GM12878 (cell line): ENCODE measurements around the gene SPOCK1. TPM values are rescaled to one million over a fixed set of nuclear protein-coding genes. Genes with fewer than 3 reads are reported as not detected.

Source experiments
- ATAC-seq: fragments of 200-7000 bp; cut with Tn5 transposase; 3 replicates; pipeline ENCODE4 v1.9.1; 2020; ENCODE audit warnings: mild to moderate bottlenecking, moderate library complexity
- BruUV-seq: library from RNA; stranded (reverse); fragments of 400-500 nt; replicated peaks from 2 replicates; lab custom pipeline; 2021; lab: Mats Ljungman, UMichigan
- CTCF ChIA-PET: fragments of 300-600 bp; sonication (Branson Sonifier 250); formaldehyde crosslinking; extraction: SDS; loops from one replicate; lab custom pipeline; 2021; ENCODE audit warnings: inconsistent platforms; lab: Yijun Ruan, JAX
- POLR2A ChIA-PET: fragments of 350-600 bp; formaldehyde crosslinking; extraction: SDS; loops from one replicate; lab custom pipeline; 2021; ENCODE audit warnings: inconsistent platforms; lab: Charles Lee
- RAD21 ChIA-PET: fragments of 300-600 bp; sonication (Branson Sonifier 250); formaldehyde crosslinking; loops from one replicate; lab custom pipeline; 2023; ENCODE audit warnings: antibody characterized with exemption; ENCODE audit not compliant: unreplicated experiment; lab: Charles Lee
- SMC1A ChIA-PET: fragments of 300-600 bp; sonication (Branson Sonifier 250); formaldehyde crosslinking; loops from one replicate; lab custom pipeline; 2023; ENCODE audit not compliant: unreplicated experiment, uncharacterized antibody; lab: Charles Lee
- DNase-seq: peaks from one replicate; pipeline ENCODE4 v3.0.0-alpha.2; 2011; ENCODE audit warnings: low read depth, low spot score
- FAIRE-seq: peaks from 3 replicates; lab custom pipeline; 2011; peaks lifted over from hg19 to GRCh38; lab: Jason Lieb, UNC
- H2AFZ ChIP-seq: 2 replicates; pipeline ENCODE4 v1.6.0; 2011; ENCODE audit warnings: low read depth, low read length, control low read depth; ENCODE audit not compliant: control insufficient read depth
- H3K27ac ChIP-seq: 2 replicates; pipeline ENCODE4 v1.5.1; 2011; ENCODE audit warnings: control low read depth; ENCODE audit not compliant: control insufficient read depth, insufficient read depth
- H3K27me3 ChIP-seq, 2 experiments: replicated peaks in 1 of 2; 2 replicates each; pipeline versions ENCODE4 v1.6.0 to v1.6.1; 2011; ENCODE audit warnings: low read length in 1 of 2; ENCODE audit not compliant: control insufficient read depth in 2 of 2, insufficient read depth in 2 of 2
- H3K36me3 ChIP-seq, 2 experiments: 2 replicates each; pipeline ENCODE4 v1.5.1; 2011; ENCODE audit warnings: low read length in 1 of 2; ENCODE audit not compliant: control insufficient read depth in 2 of 2, insufficient read depth in 2 of 2
- H3K4me1 ChIP-seq: 2 replicates; pipeline ENCODE4 v1.6.1; 2011; ENCODE audit warnings: mild to moderate bottlenecking, low read length, moderate library complexity, mixed read lengths; ENCODE audit not compliant: control insufficient read depth, insufficient read depth
- H3K4me2 ChIP-seq: 2 replicates; pipeline ENCODE4 v1.6.0; 2011; ENCODE audit warnings: control low read depth; ENCODE audit not compliant: control insufficient read depth, insufficient read depth
- H3K4me3 ChIP-seq: fragments of 200-600 bp; sonication (generic); 2 replicates; pipeline ENCODE4 v1.5.1; 2016
- H3K79me2 ChIP-seq: 2 replicates; pipeline ENCODE4 v1.6.0; 2011; ENCODE audit warnings: low read length; ENCODE audit not compliant: control insufficient read depth, insufficient read depth
- H3K9ac ChIP-seq: 2 replicates; pipeline ENCODE4 v1.8.0; 2011; ENCODE audit warnings: low read length, control low read depth, mixed read lengths; ENCODE audit not compliant: control insufficient read depth, insufficient read depth
- H3K9me3 ChIP-seq: replicated peaks from 3 replicates; pipeline ENCODE4 v1.5.1; 2011; ENCODE audit warnings: mild to moderate bottlenecking, low read length; ENCODE audit not compliant: control insufficient read depth, insufficient read depth
- H4K20me1 ChIP-seq: 2 replicates; pipeline ENCODE4 v1.6.0; 2011; ENCODE audit not compliant: control insufficient read depth, insufficient read depth
- BCLAF1 ChIP-seq: fragments of 450-650 bp; IDR thresholded peaks from 2 replicates; pipeline ENCODE4 v1.6.1; 2017; ENCODE audit warnings: antibody characterized with exemption, mild to moderate bottlenecking, moderate library complexity
- HCFC1 ChIP-seq: fragments of 150-350 bp; IDR thresholded peaks from 2 replicates; pipeline ENCODE4 v1.6.1; 2014; ENCODE audit warnings: low read length
- MXI1 ChIP-seq: fragments of 150-350 bp; IDR thresholded peaks from 2 replicates; pipeline ENCODE4 v1.6.1; 2011; ENCODE audit warnings: low read depth, mild to moderate bottlenecking, inconsistent platforms, low read length, improper control_type of control experiment
- NR2F1 ChIP-seq: fragments of 450-650 bp; conservative IDR thresholded peaks from 2 replicates; pipeline ENCODE4 v1.6.1; 2017; ENCODE audit warnings: mild to moderate bottlenecking
- PBX3 ChIP-seq: IDR thresholded peaks from 2 replicates; pipeline ENCODE4 v1.6.1; 2011; ENCODE audit warnings: mild to moderate bottlenecking, low read depth, low read length, moderate library complexity; ENCODE audit not compliant: insufficient replicate concordance
- TAF1 ChIP-seq: IDR thresholded peaks from 2 replicates; pipeline ENCODE4 v1.6.1; 2011; ENCODE audit warnings: mild to moderate bottlenecking, low read depth, low read length, borderline replicate concordance
- ZNF622 ChIP-seq: fragments of 450-650 bp; IDR thresholded peaks from 2 replicates; pipeline ENCODE4 v1.6.1; 2017; ENCODE audit warnings: mild to moderate bottlenecking, inconsistent platforms
- WGBS: methylation state at CpG from one replicate; pipeline ENCODE4 v1.1.6; 2016; ENCODE audit warnings: low lambda C conversion rate; ENCODE audit not compliant: insufficient replicate concordance, insufficient coverage; ENCODE audit errors: missing lambda C conversion rate; 5-methylcytosine and 5-hydroxymethylcytosine counted together
- in situ Hi-C: fragments of 300-500 bp; cut with MboI; formaldehyde crosslinking; loops from 9 replicates; pipeline ENCODE4 v1.14.3; 2018; ENCODE audit warnings: mixed read lengths
- intact Hi-C: fragments of 100-400 bp; cut with micrococcal nuclease; formaldehyde crosslinking; loops from one replicate; pipeline ENCODE4 v1.14.2; 2022; ENCODE audit not compliant: unreplicated experiment
- polyA plus RNA-seq, 11 experiments: library from polyadenylated mRNA; depleted of rRNA in 4 of 11; unstranded in 6 of 11; stranded (reverse) in 5 of 11; fragments of >200 nt; fragmentation: Nextera tagmentation in 4 of 11; fragmentation: Illumina TruSeq in 1 of 11; extraction: Ambion mirVana in 4 of 11; extraction: Trizol in 1 of 11; gene quantifications; 1 replicate in 1 of 11; 2 replicates in 10 of 11; pipeline versions ENCODE4 v1.2.1 to v1.2.3, GENCODE V29; 2011 to 2016; ENCODE audit warnings: inconsistent platforms in 2 of 11, missing spikeins in 2 of 11, low read depth in 1 of 11
- total RNA-seq, 4 experiments: library from RNA; depleted of rRNA in 3 of 4; stranded (reverse); fragments of >200 nt in 3 of 4; fragmentation: Illumina TruSeq in 1 of 4; extraction: Trizol in 1 of 4; gene quantifications; 2 replicates each; pipeline versions ENCODE4 v1.2.1 to v1.2.3, GENCODE V29; 2013 to 2021
- TF ChIP-seq, protein P1 (sequence below): IDR thresholded peaks from 2 replicates; pipeline ENCODE4 v1.6.1; 2011; ENCODE audit warnings: low read depth, mild to moderate bottlenecking, low read length, moderate library complexity, borderline replicate concordance; ENCODE audit errors: extremely low read depth

Gene SPOCK1
- total and polyA plus RNA-seq, 10 of the 15 experiments (the other 5 are each of a cell fraction or from before 2014, with no cell fraction given), result 0.06 to 0.68 (median 0.25) TPM; not detected in 3

- TF ChIP-seq BCLAF1 (no peak), ZNF622 (no peak)
- TF ChIP-seq, all 136 proteins: peak for 0
These were observed 132.6 kb downstream of the SPOCK1 start (continued) for GRCh38 chr5:137366526-137366925.

GRCh38 chr5:137365126-137365865 is 133.8 kb downstream of the SPOCK1 start:
- TF ChIP-seq TAF1, result no peak
- TF ChIP-seq NR2F1, result no peak
- TF ChIP-seq, protein P1, sequence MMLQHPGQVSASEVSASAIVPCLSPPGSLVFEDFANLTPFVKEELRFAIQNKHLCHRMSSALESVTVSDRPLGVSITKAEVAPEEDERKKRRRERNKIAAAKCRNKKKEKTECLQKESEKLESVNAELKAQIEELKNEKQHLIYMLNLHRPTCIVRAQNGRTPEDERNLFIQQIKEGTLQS, result no peak
- TF ChIP-seq MXI1, result no peak
- TF ChIP-seq PBX3, result no peak
- no peak for TF ChIP-seq HCFC1
- in situ Hi-C loops, result no loop called here
- FAIRE-seq, result no peak
- H3K4me3 ChIP-seq, result no peak overlapping the region
- H3K9ac ChIP-seq, result no peak overlapping the region
- no peak for DNase-seq
- no peak overlapping the region for H2AFZ ChIP-seq
- no peak for ATAC-seq
- no peak overlapping the region for H3K4me2 ChIP-seq
- no peaks in the 10 kb centered on the region for H3K27me3 ChIP-seq
- no peaks in the 10 kb centered on the region for H3K79me2 ChIP-seq
- intact Hi-C loops, result no loop called here
- ChIA-PET SMC1A (interaction anchor here (0.6 kb wide), 1 partner anchor 44 kb away, joined by 3 read pairs; no protein-coding TSS in a partner anchor), RAD21 (no interaction called here), POLR2A (no interaction called here), CTCF (interaction anchor here (1.0 to 1.2 kb wide), 2 partner anchors 45 kb away, joined by 5 to 6 read pairs; no protein-coding TSS in a partner anchor)
- H4K20me1 ChIP-seq, result no peaks in the 10 kb centered on the region
- H3K9me3 ChIP-seq, result no peaks in the 10 kb centered on the region
- BruUV-seq, result no TSS peak
- no peaks in the 10 kb centered on the region for H3K4me1 ChIP-seq
- H3K36me3 ChIP-seq, result no peaks in the 10 kb centered on the region
- 2% methylated on average over 3 of the region's 3 CpGs for WGBS
- H3K27ac ChIP-seq, result no peak overlapping the region
